ENCODE measurements around the gene TP53. TPM values are rescaled to one million over a fixed set of nuclear protein-coding genes. Genes with fewer than 3 reads are reported as not detected.
A peak's percentile ranks its signal among the peaks of the same experiment; 100 is the strongest.

Gene TP53
- total RNA-seq, 4 donors from 2014 or later: 16.4 to 66.4 (median 35.6) TPM

GRCh38 chr17:7684851-7685532 lies 2.3 kb downstream of the TP53 start:
- Histone ChIP-seq H3K36me3 (no peaks in the 10 kb centered on the region), H3K4me1 (peaks cover 21% of the 10 kb centered on the region in 2 donors), H3K9me3 (no peaks in the 10 kb centered on the region), H3K4me3 (replicated peaks in 1 of 3) (peak overlapping the region in 2 of 3 donors; percentile 88 to 89), H3K27ac (peak overlapping the region in 2 of 3 donors; percentile 89 to 99), H3K27me3 (no peaks in the 10 kb centered on the region)
- WGBS, 2 donors: 63 to 67% methylated on average over 15 of the region's 15 CpGs
- TF ChIP-seq POLR2A (IDR thresholded peaks at IDR 0.05) (no peak), CTCF (IDR thresholded peaks at IDR 0.05) (no peak)
- intact Hi-C loops (cut with DNase I): loop anchor here (5.0 kb wide), 2 partner anchors 53 to 113 kb away; partner anchors contain the start of gene SHBG
- no peak for DNase-seq

- WGBS, 2 donors: 73 to 77% methylated on average over 10 of the region's 10 CpGs
- no peak for DNase-seq
- intact Hi-C loops (cut with DNase I): no loop called here
Measured at GRCh38 chr17:7677388-7678067, 9.8 kb downstream of the TP53 start.

GRCh38 chr17:7676533-7676932 lies 10.8 kb downstream of the TP53 start:
- Histone ChIP-seq H3K27ac (no peak overlapping the region), H3K4me3 (replicated peaks in 1 of 3) (no peak overlapping the region), H3K4me1 (no peaks in the 10 kb centered on the region), H3K36me3 (peaks cover 28 to 34% of the 10 kb centered on the region in 2 donors), H3K9me3 (no peaks in the 10 kb centered on the region), H3K27me3 (no peaks in the 10 kb centered on the region)
- DNase-seq: no peak
- TF ChIP-seq CTCF (IDR thresholded peaks at IDR 0.05) (no peak), POLR2A (IDR thresholded peaks at IDR 0.05) (no peak)
- intact Hi-C loops (cut with DNase I): no loop called here
- WGBS, 2 donors: 40 to 84% methylated on average over 1 to 5 of the region's 5 CpGs

More at GRCh38 chr17:7677388-7678067, 9.8 kb downstream of the TP53 start:
- Histone ChIP-seq H3K36me3 (peaks cover 28 to 31% of the 10 kb centered on the region in 2 donors), H3K4me1 (no peaks in the 10 kb centered on the region), H3K27me3 (no peaks in the 10 kb centered on the region), H3K9me3 (no peaks in the 10 kb centered on the region), H3K27ac (no peak overlapping the region), H3K4me3 (replicated peaks in 1 of 3) (no peak overlapping the region)
- no peak for TF ChIP-seq POLR2A (IDR thresholded peaks at IDR 0.05)
- no peak for TF ChIP-seq CTCF (IDR thresholded peaks at IDR 0.05)

GRCh38 chr17:7674934-7675333 lies 12.4 kb downstream of the TP53 start:
- 89 to 90% methylated on average over 11 to 14 of the region's 14 CpGs for WGBS, 2 donors
- no peak for TF ChIP-seq POLR2A (IDR thresholded peaks at IDR 0.05)
- TF ChIP-seq CTCF (IDR thresholded peaks at IDR 0.05): no peak
- Histone ChIP-seq H3K4me1 (no peaks in the 10 kb centered on the region), H3K36me3 (peaks cover 36 to 47% of the 10 kb centered on the region in 2 donors), H3K27ac (no peak overlapping the region), H3K9me3 (no peaks in the 10 kb centered on the region), H3K27me3 (no peaks in the 10 kb centered on the region), H3K4me3 (replicated peaks in 1 of 3) (no peak overlapping the region)
- DNase-seq: no peak
- intact Hi-C loops (cut with DNase I): no loop called here

GRCh38 chr17:7673239-7673638 lies 14.1 kb downstream of the TP53 start:
- Histone ChIP-seq H3K36me3 (peaks cover 45 to 62% of the 10 kb centered on the region in 2 donors), H3K4me1 (no peaks in the 10 kb centered on the region), H3K4me3 (replicated peaks in 1 of 3) (no peak overlapping the region), H3K9me3 (no peaks in the 10 kb centered on the region), H3K27ac (no peak overlapping the region), H3K27me3 (no peaks in the 10 kb centered on the region)
- no peak for TF ChIP-seq POLR2A (IDR thresholded peaks at IDR 0.05)
- TF ChIP-seq CTCF (IDR thresholded peaks at IDR 0.05): peak in 1 of 6 experiments; percentile 25
- 89 to 95% methylated on average over 2 of the region's 2 CpGs for WGBS, 2 donors
- no peak for DNase-seq
- intact Hi-C loops (cut with DNase I): no loop called here

Data from thyroid gland (tissue), 4 donors.